ENCODE data around the gene FARS2. TPM values are rescaled to one million over a fixed set of nuclear protein-coding genes. Genes with fewer than 3 reads are reported as not detected.

Gene FARS2
- total and polyA plus RNA-seq, 8 donors, result 15.1 to 20.3 (median 17.9) TPM

DNA sequence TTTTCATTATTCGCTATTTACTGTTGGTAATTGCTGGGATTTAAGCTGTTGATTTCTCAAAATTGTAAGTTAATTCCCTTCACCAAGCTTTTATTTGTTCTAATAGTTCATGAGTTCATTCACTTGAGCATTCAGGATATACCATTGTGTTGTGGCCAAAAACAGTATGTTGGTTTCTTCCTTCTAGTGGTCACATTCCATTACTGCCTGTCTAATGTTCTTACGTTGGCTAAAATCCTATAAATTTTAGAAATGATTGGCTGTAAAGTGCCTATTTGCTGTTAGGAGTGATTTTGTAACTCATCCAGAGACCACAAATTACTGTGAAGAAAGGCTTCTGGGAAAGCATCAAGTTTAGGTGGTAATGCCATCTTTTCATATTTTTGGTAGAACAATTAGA lies 76.3 kb downstream of the FARS2 start:
- H3K4me1 ChIP-seq, result no peaks in the 10 kb centered on the region
- H3K9me3 ChIP-seq, result no peaks in the 10 kb centered on the region
- H3K27ac ChIP-seq, result no peak overlapping the region
- TF ChIP-seq, protein P1, sequence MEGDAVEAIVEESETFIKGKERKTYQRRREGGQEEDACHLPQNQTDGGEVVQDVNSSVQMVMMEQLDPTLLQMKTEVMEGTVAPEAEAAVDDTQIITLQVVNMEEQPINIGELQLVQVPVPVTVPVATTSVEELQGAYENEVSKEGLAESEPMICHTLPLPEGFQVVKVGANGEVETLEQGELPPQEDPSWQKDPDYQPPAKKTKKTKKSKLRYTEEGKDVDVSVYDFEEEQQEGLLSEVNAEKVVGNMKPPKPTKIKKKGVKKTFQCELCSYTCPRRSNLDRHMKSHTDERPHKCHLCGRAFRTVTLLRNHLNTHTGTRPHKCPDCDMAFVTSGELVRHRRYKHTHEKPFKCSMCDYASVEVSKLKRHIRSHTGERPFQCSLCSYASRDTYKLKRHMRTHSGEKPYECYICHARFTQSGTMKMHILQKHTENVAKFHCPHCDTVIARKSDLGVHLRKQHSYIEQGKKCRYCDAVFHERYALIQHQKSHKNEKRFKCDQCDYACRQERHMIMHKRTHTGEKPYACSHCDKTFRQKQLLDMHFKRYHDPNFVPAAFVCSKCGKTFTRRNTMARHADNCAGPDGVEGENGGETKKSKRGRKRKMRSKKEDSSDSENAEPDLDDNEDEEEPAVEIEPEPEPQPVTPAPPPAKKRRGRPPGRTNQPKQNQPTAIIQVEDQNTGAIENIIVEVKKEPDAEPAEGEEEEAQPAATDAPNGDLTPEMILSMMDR (IDR thresholded peaks at IDR 0.05), result no peak
- H3K4me3 ChIP-seq, result no peak overlapping the region
- intact Hi-C loops (cut with DNase I), result no loop called here
- H3K27me3 ChIP-seq, result no peaks in the 10 kb centered on the region
- no peak for DNase-seq
- no peak for ATAC-seq
- H3K36me3 ChIP-seq, result no peaks in the 10 kb centered on the region

DNA sequence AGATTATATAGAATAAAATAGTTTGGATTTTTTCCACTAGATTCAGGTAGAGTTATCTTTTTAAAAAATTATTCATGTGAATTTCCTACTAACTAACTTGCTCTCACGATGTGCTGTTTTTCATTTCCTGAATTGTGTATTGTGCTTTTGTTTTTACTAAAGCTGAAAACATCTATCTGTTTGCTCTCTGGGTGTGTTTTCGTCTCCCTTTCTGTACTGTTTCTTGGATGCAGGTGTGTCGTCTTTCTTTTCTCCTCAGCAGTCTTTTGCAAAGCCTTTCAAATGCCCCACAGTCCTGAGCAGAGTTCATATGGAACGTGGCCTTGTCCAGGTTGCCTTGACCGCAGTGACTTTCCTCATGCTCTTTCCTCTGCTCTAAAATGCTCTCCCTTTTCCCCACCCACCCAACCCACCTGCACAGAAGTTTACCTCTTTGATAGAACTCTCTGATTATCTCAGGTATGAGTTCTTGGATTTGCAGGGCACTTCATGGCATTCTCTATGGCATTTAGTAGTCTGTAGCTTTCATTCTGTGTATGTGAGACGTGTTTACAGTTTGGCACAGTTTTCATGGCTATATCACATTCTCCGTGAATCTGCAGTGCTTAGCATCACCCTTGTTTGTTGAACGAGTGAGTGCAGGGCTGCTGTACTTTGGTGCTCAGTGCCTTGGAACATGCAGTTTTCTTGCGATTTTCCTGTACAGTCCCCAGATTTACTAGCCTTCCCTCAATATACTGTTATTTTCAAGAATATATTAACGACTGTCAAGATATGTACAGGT lies 77.1 kb downstream of the FARS2 start:
- Histone ChIP-seq H3K9me3 (no peaks in the 10 kb centered on the region), H3K4me3 (no peak overlapping the region), H3K4me1 (no peaks in the 10 kb centered on the region), H3K27ac (no peak overlapping the region), H3K36me3 (no peaks in the 10 kb centered on the region), H3K27me3 (no peaks in the 10 kb centered on the region)
- DNase-seq (no peak), ATAC-seq (no peak)
- intact Hi-C loops (cut with DNase I), result no loop called here
- TF ChIP-seq, protein P1 (IDR thresholded peaks at IDR 0.05), result no peak

DNA sequence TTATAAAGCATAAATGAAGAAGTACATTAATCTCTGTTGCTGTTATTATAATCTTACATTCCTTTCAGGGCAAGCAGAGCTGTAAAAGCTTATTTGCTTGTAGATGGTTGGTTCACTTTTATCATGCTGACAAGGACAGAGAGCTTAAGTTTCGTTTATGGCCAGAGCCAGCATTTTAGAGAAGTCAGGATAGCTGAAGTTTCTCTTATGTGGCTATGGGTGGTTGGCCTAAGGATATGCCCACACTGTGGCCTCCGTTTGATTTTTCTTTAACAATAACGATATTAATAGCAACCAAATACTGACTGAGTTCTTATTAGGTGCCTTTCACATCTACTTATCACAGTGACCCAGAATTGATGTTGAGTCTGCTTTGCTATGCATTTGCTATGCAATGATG lies 78.5 kb downstream of the FARS2 start:
- H3K9me3 ChIP-seq, result no peaks in the 10 kb centered on the region
- no peak for ATAC-seq
- H3K27ac ChIP-seq, result no peak overlapping the region
- DNase-seq, result no peak
- H3K4me1 ChIP-seq, result no peaks in the 10 kb centered on the region
- no peak overlapping the region for H3K4me3 ChIP-seq
- intact Hi-C loops (cut with DNase I), result no loop called here
- H3K36me3 ChIP-seq, result no peaks in the 10 kb centered on the region
- TF ChIP-seq, protein P1 (IDR thresholded peaks at IDR 0.05), result no peak
- no peaks in the 10 kb centered on the region for H3K27me3 ChIP-seq

DNA sequence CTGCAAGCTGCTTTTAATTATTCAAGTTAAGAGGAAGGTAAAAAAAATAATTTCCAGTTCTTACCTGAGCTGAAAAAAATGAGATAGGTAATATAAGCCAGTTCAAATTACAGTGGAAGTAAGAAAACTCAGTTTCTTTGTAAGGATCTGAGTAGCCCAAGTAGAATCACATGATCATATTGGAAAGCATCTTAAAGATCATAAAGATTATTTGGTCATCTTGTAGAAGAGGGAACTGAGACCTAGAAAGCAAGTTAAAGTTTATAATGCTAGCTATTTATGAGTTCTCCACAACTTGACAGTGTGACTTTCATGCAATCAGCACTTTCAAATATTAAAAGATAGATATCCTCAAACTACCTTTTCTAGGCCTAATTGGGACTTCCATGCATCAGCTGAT lies 80.5 kb downstream of the FARS2 start:
- H3K4me3 ChIP-seq, result no peak overlapping the region
- DNase-seq, result no peak
- no peaks in the 10 kb centered on the region for H3K27me3 ChIP-seq
- no peak for ATAC-seq
- no peaks in the 10 kb centered on the region for H3K36me3 ChIP-seq
- intact Hi-C loops (cut with DNase I), result no loop called here
- H3K9me3 ChIP-seq, result no peaks in the 10 kb centered on the region
- TF ChIP-seq, protein P1 (IDR thresholded peaks at IDR 0.05), result no peak
- no peak overlapping the region for H3K27ac ChIP-seq
- H3K4me1 ChIP-seq, result no peaks in the 10 kb centered on the region

DNA sequence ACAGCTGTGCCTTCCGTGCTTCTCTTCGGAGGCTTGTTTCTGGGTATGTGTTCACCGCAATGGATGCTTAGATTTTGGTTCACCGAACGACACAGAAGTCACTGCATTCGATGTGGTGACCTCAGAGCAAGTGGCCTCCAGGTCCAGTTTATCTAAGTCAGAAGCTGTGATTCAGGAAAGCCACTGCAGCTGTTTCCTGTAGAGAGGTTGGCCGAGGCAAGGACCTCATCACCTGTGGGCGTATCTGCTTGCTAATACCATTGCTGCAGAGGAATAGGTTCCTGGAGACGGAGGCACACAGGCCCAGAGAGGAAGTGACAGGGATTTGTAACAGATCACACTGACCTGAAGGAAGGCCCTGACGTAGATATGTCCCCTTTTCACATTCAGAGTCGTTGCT lies 82.7 kb downstream of the FARS2 start:
- peak in 1 of 4 donors; percentile 11 for DNase-seq
- Histone ChIP-seq H3K27me3 (no peaks in the 10 kb centered on the region), H3K9me3 (peaks cover 0 to 2% of the 10 kb centered on the region in 2 donors), H3K27ac (no peak overlapping the region), H3K36me3 (no peaks in the 10 kb centered on the region), H3K4me3 (no peak overlapping the region), H3K4me1 (no peaks in the 10 kb centered on the region)
- no peak for ATAC-seq
- intact Hi-C loops (cut with DNase I), result no loop called here
- TF ChIP-seq, protein P1 (IDR thresholded peaks at IDR 0.05), result no peak
